ENCODE results near the gene GFM1.

GFM1 gene

GRCh38 chr3:158728851-158729250, 84.5 kb downstream of the GFM1 start:
- no peak for DNase-seq

GRCh38 chr3:158731486-158731885, 87.2 kb downstream of the GFM1 start:
- DNase-seq: peak; percentile 29

- peak; percentile 80 for DNase-seq
Observed at GRCh38 chr3:158731938-158732855, 87.9 kb downstream of the GFM1 start, which contains the start of gene RARRES1. Gene RARRES1 (minus strand): TSS chr3:158732457. CDS start chr3:158732415, 42 bp downstream.

GRCh38 chr3:158732856-158733200, 88.5 kb downstream of the GFM1 start:
- DNase-seq: peak; percentile 38

- no peak for DNase-seq
Observed at GRCh38 chr3:158733656-158734055, 89.3 kb downstream of the GFM1 start.

GRCh38 chr3:158735296-158736033, 91.1 kb downstream of the GFM1 start:
- no peak for DNase-seq

- no peak for DNase-seq
Observed at GRCh38 chr3:158737410-158737809, 93.1 kb downstream of the GFM1 start.

GRCh38 chr3:158737976-158738615, 93.8 kb downstream of the GFM1 start:
- no peak for DNase-seq

GRCh38 chr3:158738653-158739052, 94.3 kb downstream of the GFM1 start:
- no peak for DNase-seq

- DNase-seq: no peak
Observed at GRCh38 chr3:158739078-158739477, 94.8 kb downstream of the GFM1 start.

GRCh38 chr3:158739661-158740060, 95.3 kb downstream of the GFM1 start:
- DNase-seq: no peak
